Amygdala (tissue), 56 donors: Measurements from ENCODE around the gene PPM1E.

Experiments used
- DNase-seq, 56 donors: peaks; one replicate each; lab custom pipeline; 2025; lab: John Stamatoyannopoulos, UW

Gene PPM1E

GRCh38 chr17:59027750-59028149 lies 272.1 kb downstream of the PPM1E start:
- DNase-seq, result no peak

DNA sequence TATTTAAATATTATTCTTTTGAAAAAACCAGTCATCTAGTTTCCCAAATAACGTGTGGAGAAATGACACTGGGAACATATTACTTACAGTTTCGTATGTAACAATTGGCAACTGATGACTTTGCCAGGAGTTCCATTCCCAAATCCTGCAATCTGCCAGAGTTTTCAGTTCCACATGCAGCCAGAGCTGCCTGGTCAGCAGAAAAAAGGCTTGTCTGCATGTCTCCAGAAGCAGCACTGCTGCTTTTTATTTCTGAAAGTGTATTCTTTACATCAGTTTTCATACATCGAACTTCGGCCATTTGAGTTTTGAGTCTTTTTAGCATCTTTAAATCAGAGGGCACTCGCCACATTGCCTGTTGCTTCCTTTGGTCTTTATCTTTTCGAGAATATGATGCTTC lies 272.7 kb downstream of the PPM1E start:
- DNase-seq, result no peak

- DNase-seq, result no peak
Measured at GRCh38 chr17:59030811-59031210, 275.2 kb downstream of the PPM1E start.
